ENCODE data around the gene C16orf82. TPM values are rescaled to one million over a fixed set of nuclear protein-coding genes. Genes with fewer than 3 reads are reported as not detected.

The C16orf82 gene
- polyA plus RNA-seq, 4 donors = not detected

Other genes starting within 250 kb of the C16orf82 start
- gene KDM8, start 136.6 kb downstream of the C16orf82 start, polyA plus RNA-seq = 100 to 1,000 TPM in 1 of 4 donors, 10 to 100 TPM in 2, 1 to 10 TPM in 1; 8.7 to 117 (median 42.7) TPM
- 10 to 100 TPM; 37.8 to 66.1 (median 52.3) TPM for gene NSMCE1, start 201.8 kb downstream of the C16orf82 start, polyA plus RNA-seq
- 10 to 100 TPM; 28.1 to 32.7 (median 30.4) TPM for gene IL4R, start 247.0 kb downstream of the C16orf82 start, polyA plus RNA-seq